Islet precursor cell (in vitro differentiated cells): ENCODE measurements around the gene FBH1.
"Not testable (repeated sequence)": the region's sequence is repeated elsewhere in the genome, so short reads cannot be mapped to it uniquely, and the experiment has no call there.

Experiments
- DNase-seq: peaks from one replicate; pipeline ENCODE4 v3.0.0-alpha.2; 2018

FBH1 gene

GRCh38 chr10:5876181-5876768 lies 13.8 kb upstream of the FBH1 start:
- no peak for DNase-seq

DNA sequence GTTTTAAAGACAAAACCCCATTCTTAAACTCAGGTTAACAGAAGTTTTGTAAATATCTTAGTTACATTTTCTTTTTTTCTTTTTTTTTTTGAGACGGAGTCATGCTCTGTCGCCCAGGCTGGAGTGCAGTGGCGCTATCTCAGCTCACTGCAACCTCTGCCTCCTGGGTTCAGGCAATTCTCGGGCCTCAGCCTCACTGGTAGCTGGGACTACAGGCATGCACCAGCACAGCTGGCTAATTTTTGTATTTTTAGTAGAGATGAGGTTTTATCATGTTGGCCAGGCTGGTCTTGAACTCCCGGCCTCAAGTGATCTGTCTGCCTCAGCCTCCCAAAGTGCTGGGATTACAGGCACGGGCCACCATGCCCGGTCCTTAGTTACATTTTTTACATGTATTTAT lies 13.0 kb upstream of the FBH1 start:
- DNase-seq = not testable (repeated sequence)

- no peak for DNase-seq
Observed at GRCh38 chr10:5882961-5883360, 7.1 kb upstream of the FBH1 start.

- DNase-seq = no peak
Observed at GRCh38 chr10:5885619-5886018, 4.4 kb upstream of the FBH1 start.

- no peak for DNase-seq
Observed at GRCh38 chr10:5887029-5887428, 3.0 kb upstream of the FBH1 start.

DNA sequence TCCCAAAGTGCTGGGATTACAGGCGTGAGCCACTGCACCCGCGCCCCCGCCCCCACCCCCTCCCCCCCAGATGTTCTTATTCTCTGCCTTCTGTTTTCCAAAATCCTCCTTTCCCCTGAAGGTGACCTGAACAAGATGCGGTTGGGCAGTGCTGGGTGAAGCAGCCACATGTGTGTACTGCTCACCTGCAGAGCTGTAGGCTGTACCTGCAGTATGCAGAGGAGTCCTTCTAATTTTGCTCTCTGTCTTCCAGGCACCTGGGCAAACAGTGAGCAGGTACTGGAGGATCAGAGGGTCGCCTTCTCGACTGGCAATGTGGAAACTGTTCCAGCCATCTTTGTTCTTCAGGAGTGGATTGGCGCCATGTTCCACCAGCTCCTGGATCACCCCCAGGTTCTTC lies 2.4 kb upstream of the FBH1 start:
- no peak for DNase-seq

- no peak for DNase-seq
Observed at GRCh38 chr10:5888351-5888750, 1.7 kb upstream of the FBH1 start.

DNA sequence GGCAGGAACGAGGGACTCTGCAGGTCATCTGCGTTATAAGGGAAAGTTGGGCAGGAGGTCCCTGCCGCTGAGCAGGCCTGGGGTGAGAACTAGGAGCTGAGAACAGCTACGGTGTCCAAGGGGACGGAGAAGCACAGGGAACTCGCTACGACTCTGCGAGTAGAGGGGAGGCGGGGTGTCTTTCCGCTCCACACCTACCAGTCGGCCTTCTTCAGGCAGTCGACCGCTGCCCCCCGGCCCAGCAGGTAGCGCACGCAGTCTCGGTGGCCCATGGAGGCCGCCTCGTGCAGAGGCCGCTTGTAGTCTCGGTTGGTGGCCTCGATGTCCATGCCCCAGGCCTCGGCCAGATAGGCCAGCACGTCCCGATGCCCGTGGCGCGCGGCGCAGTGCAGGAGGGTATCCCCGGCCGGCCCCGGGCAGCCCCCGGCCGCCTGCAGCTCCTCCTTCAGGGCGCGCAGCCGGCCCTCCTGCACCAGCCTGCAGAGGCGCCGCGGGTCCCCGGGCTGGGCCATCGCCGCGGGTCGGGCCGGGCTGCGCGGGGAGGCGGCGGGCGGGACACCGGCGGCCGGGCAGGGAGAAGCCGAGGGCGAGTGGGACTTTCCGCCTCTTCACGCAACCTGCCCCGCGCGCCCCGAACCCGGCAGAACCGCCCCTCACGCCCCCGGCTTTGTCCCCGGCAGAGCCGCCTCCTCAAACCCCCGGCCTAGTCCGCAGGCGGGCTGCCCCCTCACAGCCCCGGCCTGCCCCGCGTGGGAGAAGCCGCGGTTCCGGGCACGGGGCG lies 1.0 kb upstream of the FBH1 start:
- peak; percentile 81 for DNase-seq

- peak; percentile 62 for DNase-seq
Observed at GRCh38 chr10:5890452-5890915, 441 bp downstream of the FBH1 start.

DNA sequence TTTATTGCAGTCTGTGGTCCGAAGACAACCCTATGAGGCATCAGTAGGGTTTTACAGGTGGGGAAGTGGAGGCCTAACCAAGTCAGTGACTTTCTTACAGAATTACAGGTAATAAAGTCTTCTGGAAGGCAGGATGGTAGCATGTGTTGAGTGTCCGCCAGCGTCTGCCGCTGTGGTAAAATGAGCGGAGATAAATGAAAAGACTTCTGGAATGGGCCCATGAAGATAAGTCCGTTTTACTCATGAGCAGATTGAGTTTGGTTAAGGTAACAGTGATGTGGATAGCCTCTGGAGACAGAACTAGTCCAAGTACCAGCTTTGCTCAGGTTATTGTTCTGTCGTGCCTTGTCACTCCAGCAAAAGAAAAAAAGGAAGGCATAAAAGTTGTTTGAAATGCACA lies 966 bp downstream of the FBH1 start:
- DNase-seq = no peak

- DNase-seq = no peak
Observed at GRCh38 chr10:5892007-5892406, 2.0 kb downstream of the FBH1 start.

- DNase-seq = no peak
Observed at GRCh38 chr10:5893321-5893720, 3.3 kb downstream of the FBH1 start.

- no peak for DNase-seq
Observed at GRCh38 chr10:5894403-5894802, 4.4 kb downstream of the FBH1 start.

- DNase-seq = no peak
Observed at GRCh38 chr10:5894873-5895272, 4.8 kb downstream of the FBH1 start.

DNA sequence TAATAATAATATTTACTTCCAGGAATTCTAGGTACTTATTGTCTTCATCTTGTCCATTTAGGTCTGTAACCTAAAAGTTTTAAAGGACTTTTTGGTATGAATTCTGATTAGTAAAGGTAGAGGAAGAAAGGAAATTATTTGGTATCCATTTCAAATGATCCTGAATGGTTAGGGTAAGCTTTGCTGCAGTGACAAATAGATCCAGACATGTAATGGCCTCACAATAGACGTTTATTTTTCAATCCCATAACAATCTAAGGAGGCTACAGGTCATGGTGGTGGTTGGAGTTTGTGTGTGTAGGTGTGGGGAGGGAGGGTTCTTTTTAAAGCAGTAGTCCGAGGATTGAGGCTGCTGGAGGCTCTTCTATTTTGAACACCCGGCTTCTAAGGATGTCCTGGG lies 5.3 kb downstream of the FBH1 start:
- DNase-seq = no peak

DNA sequence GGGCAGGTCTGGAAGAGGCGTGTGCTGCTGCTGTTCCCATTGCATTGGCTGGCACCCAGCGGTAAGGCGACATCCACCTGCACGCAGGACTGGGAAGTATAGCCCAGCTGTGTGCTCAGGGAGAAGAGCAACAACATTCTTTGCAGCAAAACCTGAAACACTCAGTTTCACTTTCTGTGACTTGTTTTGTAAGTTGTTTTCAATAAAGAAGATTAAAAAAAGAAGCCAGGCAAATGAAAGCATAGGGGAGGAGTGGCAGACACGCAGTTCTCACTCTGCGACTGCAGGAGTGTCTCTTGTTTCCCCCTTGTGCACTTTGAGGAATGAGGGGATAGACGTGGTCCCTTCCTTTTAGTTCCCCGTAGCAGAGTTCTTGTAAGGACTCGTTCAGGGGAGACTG lies 5.8 kb downstream of the FBH1 start:
- DNase-seq = no peak

DNA sequence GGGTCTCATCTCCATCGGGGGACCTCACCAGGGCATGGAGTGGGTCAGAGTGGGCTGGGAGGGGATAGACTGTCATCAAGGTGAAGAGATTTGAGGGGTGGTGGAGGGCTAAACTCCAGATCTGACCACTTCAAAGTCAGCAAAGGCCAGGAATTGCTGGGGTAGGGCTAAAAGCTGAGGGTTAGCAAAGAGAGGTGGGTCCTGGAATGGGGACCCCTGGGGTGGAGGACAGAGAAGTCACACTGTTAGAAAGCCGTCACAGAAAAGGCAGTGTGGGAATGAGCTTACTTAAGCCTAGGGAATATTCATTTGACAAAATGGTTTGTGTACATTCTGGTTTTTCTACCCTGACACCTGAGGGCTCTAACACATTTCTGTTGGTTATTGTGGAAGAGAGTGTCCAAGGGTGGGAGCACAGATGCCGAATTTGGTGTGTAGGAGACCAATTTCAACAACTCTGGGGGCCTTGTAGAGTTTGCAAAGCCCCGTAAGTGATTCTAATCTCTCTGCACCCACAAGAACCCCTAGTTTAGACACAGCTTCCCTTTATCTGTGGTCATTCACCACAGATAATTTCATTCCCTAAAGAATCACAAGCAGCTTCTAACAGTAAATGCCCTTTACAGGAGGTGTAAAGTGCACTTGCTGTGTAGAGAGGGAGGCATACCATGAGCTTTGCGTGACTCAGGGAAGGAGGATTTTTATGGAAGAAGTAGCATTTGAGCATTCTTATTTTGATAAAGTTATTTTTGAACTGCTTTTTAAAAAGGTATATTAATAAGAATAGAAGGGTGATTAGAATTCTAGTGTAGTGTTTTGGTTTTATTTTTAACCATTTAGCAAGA lies 6.4 kb downstream of the FBH1 start:
- no peak for DNase-seq

DNA sequence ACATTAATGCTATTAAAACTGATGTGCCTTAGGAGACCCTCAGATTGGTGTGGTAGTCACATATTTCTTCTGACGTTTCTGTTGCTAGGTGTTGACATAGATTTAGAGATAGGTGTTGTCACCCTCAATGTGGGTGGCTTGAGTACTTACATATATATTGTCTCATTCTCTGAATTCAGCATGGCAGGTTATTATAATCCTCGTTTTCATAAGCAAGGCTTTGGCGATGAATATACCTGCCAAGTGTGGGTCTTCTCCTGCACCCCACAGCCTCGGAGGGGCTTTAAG lies 7.0 kb downstream of the FBH1 start:
- no peak for DNase-seq

DNA sequence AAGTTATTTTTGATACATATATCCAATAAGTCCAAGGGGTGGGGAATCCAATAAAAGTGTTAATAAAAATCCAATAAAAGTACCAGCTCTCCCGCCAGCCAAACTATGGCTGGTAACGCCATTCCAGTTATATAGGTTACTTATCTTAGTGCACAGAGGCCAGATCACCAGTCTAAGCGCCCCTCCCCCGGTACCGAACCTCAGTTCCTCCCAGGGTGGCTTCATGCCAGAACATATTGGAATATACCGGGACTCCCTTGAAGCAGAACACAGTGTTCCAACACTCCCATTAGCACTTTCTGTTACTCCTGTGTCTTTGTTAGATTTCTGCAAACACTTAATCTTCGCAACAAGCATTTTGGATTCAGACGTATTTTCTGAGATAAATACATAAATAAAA lies 7.5 kb downstream of the FBH1 start:
- DNase-seq = no peak

DNA sequence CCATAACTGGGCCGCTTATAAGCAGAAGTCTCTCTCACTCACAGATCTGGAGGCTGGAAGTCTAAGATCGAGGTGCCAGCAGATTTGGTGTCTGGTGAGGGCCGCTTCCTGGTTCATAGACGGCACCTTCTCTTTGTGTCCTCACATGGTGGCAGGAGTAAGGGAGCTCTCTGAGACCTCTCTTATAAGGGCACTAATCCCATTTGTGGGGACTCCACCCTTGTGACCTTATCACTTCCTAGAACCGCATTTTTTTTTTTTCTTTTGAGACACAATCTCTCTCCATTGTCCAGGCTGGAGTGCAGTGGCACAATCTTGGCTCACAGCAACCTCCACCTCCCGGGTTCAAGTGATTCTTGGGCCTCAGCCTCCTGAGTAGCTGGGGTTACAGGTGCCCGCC lies 8.1 kb downstream of the FBH1 start:
- no peak for DNase-seq

DNA sequence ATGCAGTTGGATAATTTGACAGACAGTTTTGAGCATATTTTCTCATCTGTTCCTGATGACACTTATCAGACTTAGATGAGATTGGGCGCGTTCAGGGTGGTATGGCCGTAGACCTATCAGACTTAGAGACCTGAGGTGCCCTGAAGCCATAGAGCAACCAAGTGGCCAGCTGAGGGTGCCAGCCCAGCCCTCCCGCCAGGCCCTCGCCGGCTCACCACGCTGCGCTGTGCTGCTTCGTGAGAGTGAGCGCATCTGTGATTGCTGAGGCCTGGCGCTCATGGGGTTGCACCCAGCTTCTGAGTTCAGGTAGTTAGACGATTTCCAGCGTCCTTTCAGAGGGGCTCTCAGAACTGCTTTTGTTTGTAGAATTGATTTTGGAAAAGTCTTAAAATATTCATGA lies 10.2 kb downstream of the FBH1 start:
- DNase-seq = no peak

DNA sequence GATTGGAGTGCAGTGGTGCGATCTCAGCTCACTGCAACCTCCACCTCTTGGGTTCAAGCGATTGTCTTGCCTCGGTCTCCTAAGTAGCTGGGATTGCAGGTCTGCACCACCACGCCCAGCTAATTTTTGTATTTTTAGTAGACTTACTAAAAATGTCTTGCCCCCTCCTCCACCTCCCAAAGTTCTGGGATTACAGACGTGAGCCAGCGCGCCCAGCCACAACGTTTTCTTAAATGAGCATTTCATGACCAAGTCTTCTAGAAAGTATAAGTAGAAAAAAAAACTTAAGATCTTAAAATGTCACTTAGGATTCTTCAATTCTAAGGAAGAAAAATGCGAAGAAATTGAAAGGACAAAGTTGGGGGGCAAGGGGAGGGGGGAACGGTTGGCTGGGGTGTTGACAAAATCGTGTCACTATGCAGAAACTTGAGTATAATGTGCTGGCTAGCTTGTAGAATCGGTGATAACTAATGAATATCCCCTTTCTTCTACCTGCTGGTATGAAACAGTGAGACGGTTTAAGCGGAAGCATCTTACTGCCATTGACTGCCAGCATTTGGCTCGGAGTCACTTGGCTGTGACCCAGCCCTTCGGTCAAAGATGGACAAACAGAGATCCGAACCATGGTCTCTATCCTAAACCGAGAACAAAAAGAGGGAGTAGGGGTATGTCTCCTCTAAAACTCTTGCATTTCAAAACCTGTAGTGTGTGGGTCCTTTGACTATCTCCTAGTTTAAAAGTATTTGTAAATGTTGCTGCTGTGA lies 12.7 kb downstream of the FBH1 start:
- DNase-seq = no peak

DNA sequence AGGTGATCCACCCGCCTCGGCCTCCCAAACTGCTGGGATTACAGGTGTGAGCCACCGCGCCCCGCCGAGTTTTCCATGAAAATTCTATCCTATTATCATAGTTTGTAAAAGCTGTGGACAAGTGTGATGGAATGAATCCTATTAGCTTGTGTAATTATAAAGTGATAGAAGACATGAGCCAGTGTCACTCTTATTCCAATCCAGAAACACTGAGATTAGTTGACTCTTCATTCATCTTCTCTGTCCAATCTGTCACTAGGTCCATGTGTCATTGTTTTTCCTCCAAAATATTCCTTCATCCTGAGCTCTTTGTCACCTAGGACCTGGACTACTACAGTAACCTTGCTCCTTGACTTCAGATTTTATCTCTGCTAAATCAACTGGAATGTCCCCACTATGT lies 13.5 kb downstream of the FBH1 start:
- no peak for DNase-seq
